Calu3 (cell line): ENCODE results near the gene HEATR9. TPM values are rescaled to one million over a fixed set of nuclear protein-coding genes. Genes with fewer than 3 reads are reported as not detected.

ENCODE experiments used
- BruUV-seq: library from RNA; stranded (reverse); fragments of 400-500 nt; replicated peaks from 2 replicates; lab custom pipeline; 2021; lab: Mats Ljungman, UMichigan
- CTCF ChIA-PET: fragments of 300-600 bp; sonication (Branson Sonifier 250); formaldehyde crosslinking; loops from one replicate; lab custom pipeline; 2022; ENCODE audit warnings: antibody characterized with exemption; lab: Charles Lee
- DNase-seq: peaks from one replicate; pipeline ENCODE4 v3.0.0; 2022
- H3K27ac Mint-ChIP-seq: one replicate; pipeline ENCODE4 v1.8.0; 2022; ENCODE audit warnings: mixed read lengths; ENCODE audit not compliant: unreplicated experiment
- H3K27me3 Mint-ChIP-seq: one replicate; pipeline ENCODE4 v1.8.0; 2022; ENCODE audit warnings: mixed read lengths; ENCODE audit not compliant: unreplicated experiment
- H3K36me3 Mint-ChIP-seq: one replicate; pipeline ENCODE4 v1.8.0; 2022; ENCODE audit warnings: mild to moderate bottlenecking, moderate library complexity, mixed read lengths; ENCODE audit not compliant: insufficient read depth, unreplicated experiment
- H3K4me1 Mint-ChIP-seq: one replicate; pipeline ENCODE4 v1.8.0; 2022; ENCODE audit warnings: mild to moderate bottlenecking, low read depth, mixed read lengths; ENCODE audit not compliant: unreplicated experiment
- H3K4me3 Mint-ChIP-seq: one replicate; pipeline ENCODE4 v1.8.0; 2022; ENCODE audit warnings: mild to moderate bottlenecking, low read depth, moderate library complexity, mixed read lengths; ENCODE audit not compliant: unreplicated experiment
- H3K9me3 Mint-ChIP-seq: one replicate; pipeline ENCODE4 v1.8.0; 2022; ENCODE audit warnings: low read depth, mixed read lengths; ENCODE audit not compliant: unreplicated experiment
- intact Hi-C: fragments of 100-400 bp; cut with micrococcal nuclease; formaldehyde crosslinking; loops from one replicate; pipeline ENCODE4 v1.10.0; 2022; ENCODE audit not compliant: unreplicated experiment
- total RNA-seq: library from RNA; stranded (reverse); gene quantifications from 2 replicates; pipeline ENCODE4 v1.2.3, GENCODE V29; 2022
- TF ChIP-seq, protein P1 (sequence below): fragments of 200-600 bp; IDR thresholded peaks from one replicate; pipeline ENCODE4 v1.8.0; 2022; ENCODE audit warnings: antibody characterized with exemption; ENCODE audit not compliant: unreplicated experiment

Gene HEATR9
- total RNA-seq, 1 experiment from 2014 or later: not detected

DNA sequence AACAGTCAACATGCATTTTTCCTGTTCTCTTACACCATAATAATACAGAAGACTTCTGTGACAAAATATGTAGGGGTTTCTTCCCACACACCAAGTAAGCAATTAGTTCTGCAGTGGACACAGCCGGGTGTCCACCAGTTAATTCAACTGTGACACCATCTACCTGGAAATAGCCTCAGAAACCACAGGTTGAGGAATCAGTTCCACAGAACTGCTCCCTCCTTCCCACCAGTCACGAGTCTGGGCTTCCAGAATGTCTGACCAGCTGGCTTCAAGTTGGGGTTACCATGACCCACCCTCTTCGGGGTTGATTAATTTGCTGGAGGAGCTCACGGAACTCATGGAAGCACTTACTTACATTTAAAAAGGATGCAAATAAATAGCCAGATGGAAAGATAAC lies 25.1 kb upstream of the HEATR9 start:
- H3K36me3 Mint-ChIP-seq: peaks cover 6% of the 10 kb centered on the region
- BruUV-seq: no TSS peak
- no peaks in the 10 kb centered on the region for H3K9me3 Mint-ChIP-seq
- CTCF ChIA-PET: no interaction called here
- no peak overlapping the region for H3K4me3 Mint-ChIP-seq
- DNase-seq: no peak
- intact Hi-C loops: no loop called here
- no peak overlapping the region for H3K27ac Mint-ChIP-seq
- no peaks in the 10 kb centered on the region for H3K27me3 Mint-ChIP-seq
- H3K4me1 Mint-ChIP-seq: peaks cover 25% of the 10 kb centered on the region
- TF ChIP-seq, protein P1, sequence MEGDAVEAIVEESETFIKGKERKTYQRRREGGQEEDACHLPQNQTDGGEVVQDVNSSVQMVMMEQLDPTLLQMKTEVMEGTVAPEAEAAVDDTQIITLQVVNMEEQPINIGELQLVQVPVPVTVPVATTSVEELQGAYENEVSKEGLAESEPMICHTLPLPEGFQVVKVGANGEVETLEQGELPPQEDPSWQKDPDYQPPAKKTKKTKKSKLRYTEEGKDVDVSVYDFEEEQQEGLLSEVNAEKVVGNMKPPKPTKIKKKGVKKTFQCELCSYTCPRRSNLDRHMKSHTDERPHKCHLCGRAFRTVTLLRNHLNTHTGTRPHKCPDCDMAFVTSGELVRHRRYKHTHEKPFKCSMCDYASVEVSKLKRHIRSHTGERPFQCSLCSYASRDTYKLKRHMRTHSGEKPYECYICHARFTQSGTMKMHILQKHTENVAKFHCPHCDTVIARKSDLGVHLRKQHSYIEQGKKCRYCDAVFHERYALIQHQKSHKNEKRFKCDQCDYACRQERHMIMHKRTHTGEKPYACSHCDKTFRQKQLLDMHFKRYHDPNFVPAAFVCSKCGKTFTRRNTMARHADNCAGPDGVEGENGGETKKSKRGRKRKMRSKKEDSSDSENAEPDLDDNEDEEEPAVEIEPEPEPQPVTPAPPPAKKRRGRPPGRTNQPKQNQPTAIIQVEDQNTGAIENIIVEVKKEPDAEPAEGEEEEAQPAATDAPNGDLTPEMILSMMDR: no peak

DNA sequence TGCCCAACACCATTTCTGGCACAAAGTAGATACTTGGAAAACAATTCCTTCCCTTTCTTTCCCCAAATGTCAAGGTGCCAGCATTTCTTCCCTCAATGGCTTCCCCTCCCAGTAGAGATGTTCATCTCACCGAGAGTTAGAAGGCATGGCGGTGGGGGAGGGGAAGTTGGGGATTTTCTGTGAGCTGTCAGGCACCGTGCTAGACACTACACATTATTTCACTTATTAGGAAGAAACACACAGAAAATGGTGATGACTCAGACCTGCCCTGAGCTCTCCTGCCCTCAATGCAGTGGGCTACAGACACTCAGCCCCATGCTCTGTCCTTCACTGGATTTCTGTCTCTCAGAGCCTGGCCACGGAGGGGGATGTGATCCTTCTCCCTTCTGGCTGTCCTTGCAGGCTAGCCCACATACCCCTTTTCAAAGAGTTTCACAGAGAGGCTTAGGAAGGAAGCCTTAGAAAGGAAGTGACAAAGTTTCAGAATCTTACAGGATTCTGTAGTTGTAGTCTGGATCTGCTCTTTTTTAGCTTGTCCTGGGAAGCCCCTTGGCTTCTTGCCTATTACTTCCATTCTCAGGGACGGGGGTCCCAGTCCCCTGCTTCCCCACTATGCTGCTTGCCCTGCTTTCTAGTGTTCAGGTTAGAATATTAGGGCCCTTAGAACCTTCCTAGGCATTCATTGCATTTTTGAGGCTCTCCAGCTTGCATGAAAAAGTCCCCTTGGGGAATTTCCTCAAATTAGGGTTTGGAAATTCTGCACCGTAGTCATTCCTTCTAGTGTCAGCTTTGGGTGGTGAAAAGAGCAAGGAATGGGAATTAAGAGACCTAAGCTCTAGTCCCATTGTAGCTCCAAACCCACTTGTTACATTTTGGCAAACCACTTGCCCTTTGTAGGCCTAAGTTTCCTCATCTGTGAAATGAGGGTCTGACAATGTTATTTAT lies 23.7 kb upstream of the HEATR9 start:
- TF ChIP-seq, protein P1: no peak
- H3K36me3 Mint-ChIP-seq: peaks cover 6% of the 10 kb centered on the region
- H3K27ac Mint-ChIP-seq: no peak overlapping the region
- H3K9me3 Mint-ChIP-seq: no peaks in the 10 kb centered on the region
- CTCF ChIA-PET: interaction anchor here (0.6 kb wide), 1 partner anchor 353 kb away, joined by 3 read pairs; no protein-coding TSS in a partner anchor
- no peaks in the 10 kb centered on the region for H3K27me3 Mint-ChIP-seq
- no peak for DNase-seq
- intact Hi-C loops: no loop called here
- H3K4me3 Mint-ChIP-seq: no peak overlapping the region
- peaks cover 14% of the 10 kb centered on the region for H3K4me1 Mint-ChIP-seq
- no TSS peak for BruUV-seq

DNA sequence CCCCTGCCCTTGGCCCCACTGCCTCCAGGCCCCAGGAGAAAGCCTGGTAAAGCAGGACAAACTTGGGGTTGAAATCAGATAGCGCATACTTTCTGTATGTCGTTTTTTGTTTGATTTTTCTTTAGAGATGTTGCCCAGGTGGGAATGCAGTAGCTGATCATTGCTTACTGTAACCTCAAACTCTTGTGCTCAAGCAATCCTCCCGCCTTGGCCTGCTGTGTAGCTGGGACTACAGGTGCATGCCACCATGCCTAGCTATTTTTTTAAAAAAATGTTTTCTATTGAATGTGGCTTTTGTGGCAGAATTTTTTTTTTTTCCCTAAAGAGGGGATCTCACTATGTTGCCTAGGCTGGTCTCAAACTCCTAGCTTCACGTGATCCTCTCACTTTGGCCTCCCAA lies 22.6 kb upstream of the HEATR9 start:
- DNase-seq: no peak
- no TSS peak for BruUV-seq
- intact Hi-C loops: no loop called here
- Mint-ChIP-seq H3K27ac (no peak overlapping the region), H3K36me3 (peaks cover 6% of the 10 kb centered on the region), H3K9me3 (no peaks in the 10 kb centered on the region), H3K4me1 (peaks cover 14% of the 10 kb centered on the region), H3K4me3 (no peak overlapping the region), H3K27me3 (no peaks in the 10 kb centered on the region)
- TF ChIP-seq, protein P1: no peak
- CTCF ChIA-PET: interaction anchor here (0.6 kb wide), 1 partner anchor 9 kb away, joined by 3 read pairs; no protein-coding TSS in a partner anchor

DNA sequence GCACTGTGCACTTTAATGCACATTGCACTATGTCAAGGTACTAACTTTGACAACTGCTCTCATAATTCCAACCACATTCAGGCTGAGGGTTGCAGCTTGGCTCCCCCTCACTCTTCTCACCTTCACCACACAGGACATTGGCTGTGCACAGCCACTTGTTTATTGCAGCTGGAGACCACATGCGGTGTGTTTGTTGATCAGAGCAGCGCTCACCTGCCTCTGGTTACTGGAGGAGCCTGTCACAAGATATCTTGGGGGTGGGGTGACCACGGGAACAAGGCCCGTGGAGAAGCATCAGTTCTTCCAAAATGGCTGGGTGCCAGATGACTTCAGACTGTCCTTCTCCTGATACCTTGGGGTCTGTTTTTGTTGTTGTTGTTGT lies 22.1 kb upstream of the HEATR9 start:
- H3K27ac Mint-ChIP-seq: no peak overlapping the region
- no TSS peak for BruUV-seq
- CTCF ChIA-PET: interaction anchor here (0.8 kb wide), 1 partner anchor 36 kb away, joined by 4 read pairs; no protein-coding TSS in a partner anchor
- H3K4me1 Mint-ChIP-seq: peaks cover 14% of the 10 kb centered on the region
- no peak overlapping the region for H3K4me3 Mint-ChIP-seq
- no peak for DNase-seq
- no peaks in the 10 kb centered on the region for H3K9me3 Mint-ChIP-seq
- intact Hi-C loops: no loop called here
- H3K36me3 Mint-ChIP-seq: peaks cover 6% of the 10 kb centered on the region
- no peaks in the 10 kb centered on the region for H3K27me3 Mint-ChIP-seq
- TF ChIP-seq, protein P1: no peak
